Panc1 (cell line): ENCODE data around the gene EDRF1. TPM values are rescaled to one million over a fixed set of nuclear protein-coding genes. Genes with fewer than 3 reads are reported as not detected.

Experiments used
- ATAC-seq: fragments of 200-7000 bp; cut with Tn5 transposase; 2 replicates; pipeline ENCODE4 v1.9.1; 2020; ENCODE audit warnings: mild to moderate bottlenecking, moderate library complexity
- BruUV-seq: library from RNA; stranded (reverse); fragments of 400-500 nt; replicated peaks from 2 replicates; lab custom pipeline; 2021; lab: Mats Ljungman, UMichigan
- CTCF ChIA-PET: fragments of 300-600 bp; sonication (Branson Sonifier 250); formaldehyde crosslinking; loops from one replicate; lab custom pipeline; 2022; ENCODE audit warnings: antibody characterized with exemption; lab: Charles Lee
- POLR2A ChIA-PET: fragments of 300-600 bp; sonication (Branson Sonifier 250); formaldehyde crosslinking; loops from one replicate; lab custom pipeline; 2022; ENCODE audit warnings: antibody characterized with exemption; lab: Charles Lee
- DNase-seq: peaks from one replicate; pipeline ENCODE4 v3.0.0-alpha.2; 2010; ENCODE audit warnings: low read depth, low spot score
- H3K27ac ChIP-seq: 2 replicates; pipeline ENCODE4 v1.5.1; 2011; ENCODE audit warnings: mild to moderate bottlenecking, low read length, inconsistent platforms
- H3K27me3 ChIP-seq: fragments of 200-500 bp; sonication (Bioruptor generic); 2 replicates; pipeline ENCODE4 v1.6.0; 2014; ENCODE audit warnings: low read length, inconsistent platforms; ENCODE audit not compliant: control insufficient read depth, insufficient read depth
- H3K36me3 ChIP-seq: fragments of 200-500 bp; sonication (Bioruptor generic); 2 replicates; pipeline ENCODE4 v1.5.1; 2014; ENCODE audit warnings: inconsistent platforms, mild to moderate bottlenecking, low read length, moderate library complexity; ENCODE audit not compliant: control insufficient read depth, insufficient read depth
- H3K4me1 ChIP-seq: 2 replicates; pipeline ENCODE4 v1.5.1; 2011; ENCODE audit warnings: inconsistent platforms, mild to moderate bottlenecking, low read length, moderate library complexity; ENCODE audit not compliant: control insufficient read depth, insufficient read depth
- H3K4me3 ChIP-seq, 2 experiments: 2 replicates each; pipeline ENCODE4 v1.5.1; 2011 to 2012; ENCODE audit warnings: low read depth in 2 of 2, low read length in 2 of 2, mild to moderate bottlenecking in 2 of 2, inconsistent platforms in 1 of 2, moderate library complexity in 1 of 2
- H3K9me3 ChIP-seq: fragments of 200-500 bp; sonication (Bioruptor generic); 2 replicates; pipeline ENCODE4 v1.5.1; 2014; ENCODE audit warnings: low read depth, mild to moderate bottlenecking, inconsistent platforms, low read length, moderate library complexity; ENCODE audit not compliant: control insufficient read depth, insufficient read depth
- POLR2AphosphoS5 ChIP-seq: IDR thresholded peaks from 2 replicates; pipeline ENCODE4 v1.6.1; 2012; ENCODE audit warnings: mild to moderate bottlenecking, low read depth, low read length, moderate library complexity
- SIN3A ChIP-seq: IDR thresholded peaks from 2 replicates; pipeline ENCODE4 v1.6.1; 2012; ENCODE audit warnings: low read depth, mild to moderate bottlenecking, low read length, moderate library complexity, borderline replicate concordance; ENCODE audit not compliant: insufficient read depth
- TCF7L2 ChIP-seq: IDR thresholded peaks from 2 replicates; pipeline ENCODE4 v1.6.1; 2011; ENCODE audit warnings: mild to moderate bottlenecking, low read depth, low read length, inconsistent platforms
- in situ Hi-C: cut with HindIII; loops from 2 replicates; pipeline ENCODE4 v1.10.0; 2016; ENCODE audit warnings: low sequenced_read_pairs, low pct_unique_long_range_greater_than_20kb
- intact Hi-C: fragments of 100-400 bp; cut with micrococcal nuclease; formaldehyde crosslinking; loops from one replicate; pipeline ENCODE4 v1.10.0; 2022; ENCODE audit not compliant: unreplicated experiment
- total RNA-seq: library from RNA; stranded (reverse); gene quantifications from one replicate; pipeline ENCODE4 v1.2.1, GENCODE V29; 2021; ENCODE audit not compliant: unreplicated experiment
- TF ChIP-seq, protein P1 (sequence below): fragments of 450-650 bp; IDR thresholded peaks from 2 replicates; pipeline ENCODE4 v1.5.1; 2017; ENCODE audit warnings: mild to moderate bottlenecking
- TF ChIP-seq, protein P2 (sequence below), 2 experiments: IDR thresholded peaks; 2 replicates each; pipeline ENCODE4 v1.6.1; 2011 to 2012; ENCODE audit warnings: low read depth in 2 of 2, control low read depth in 1 of 2, low read length in 1 of 2, mild to moderate bottlenecking in 1 of 2, moderate library complexity in 1 of 2; ENCODE audit not compliant: insufficient read depth in 1 of 2

Gene EDRF1
- total RNA-seq, 1 experiment from 2014 or later, result 36.3 TPM

DNA sequence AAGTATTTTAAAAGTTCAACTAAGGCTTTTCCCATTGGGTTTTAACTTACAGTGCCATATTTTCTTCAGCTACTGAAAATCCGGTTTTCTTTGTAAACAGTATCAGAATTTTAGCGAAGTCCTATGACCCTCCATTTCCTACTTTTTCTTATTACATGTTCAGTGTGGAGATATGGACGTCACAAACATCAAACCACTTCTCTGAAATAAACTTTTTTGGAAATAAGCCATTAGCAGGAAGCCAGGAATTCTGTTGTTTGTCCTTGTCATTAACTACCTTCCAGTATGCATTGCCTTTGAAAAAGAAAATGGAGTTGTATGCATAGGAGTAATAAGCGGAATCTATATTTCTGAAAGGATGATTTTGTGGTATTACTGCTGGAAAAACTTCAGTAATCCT, 47.0 kb downstream of the EDRF1 start:
- peaks cover 14% of the 10 kb centered on the region for H3K36me3 ChIP-seq
- ATAC-seq, result no peak
- TF ChIP-seq, protein P1, sequence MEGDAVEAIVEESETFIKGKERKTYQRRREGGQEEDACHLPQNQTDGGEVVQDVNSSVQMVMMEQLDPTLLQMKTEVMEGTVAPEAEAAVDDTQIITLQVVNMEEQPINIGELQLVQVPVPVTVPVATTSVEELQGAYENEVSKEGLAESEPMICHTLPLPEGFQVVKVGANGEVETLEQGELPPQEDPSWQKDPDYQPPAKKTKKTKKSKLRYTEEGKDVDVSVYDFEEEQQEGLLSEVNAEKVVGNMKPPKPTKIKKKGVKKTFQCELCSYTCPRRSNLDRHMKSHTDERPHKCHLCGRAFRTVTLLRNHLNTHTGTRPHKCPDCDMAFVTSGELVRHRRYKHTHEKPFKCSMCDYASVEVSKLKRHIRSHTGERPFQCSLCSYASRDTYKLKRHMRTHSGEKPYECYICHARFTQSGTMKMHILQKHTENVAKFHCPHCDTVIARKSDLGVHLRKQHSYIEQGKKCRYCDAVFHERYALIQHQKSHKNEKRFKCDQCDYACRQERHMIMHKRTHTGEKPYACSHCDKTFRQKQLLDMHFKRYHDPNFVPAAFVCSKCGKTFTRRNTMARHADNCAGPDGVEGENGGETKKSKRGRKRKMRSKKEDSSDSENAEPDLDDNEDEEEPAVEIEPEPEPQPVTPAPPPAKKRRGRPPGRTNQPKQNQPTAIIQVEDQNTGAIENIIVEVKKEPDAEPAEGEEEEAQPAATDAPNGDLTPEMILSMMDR, result no peak
- no peak for TF ChIP-seq SIN3A
- TF ChIP-seq POLR2AphosphoS5, result no peak
- no peak for TF ChIP-seq TCF7L2
- TF ChIP-seq, protein P2, sequence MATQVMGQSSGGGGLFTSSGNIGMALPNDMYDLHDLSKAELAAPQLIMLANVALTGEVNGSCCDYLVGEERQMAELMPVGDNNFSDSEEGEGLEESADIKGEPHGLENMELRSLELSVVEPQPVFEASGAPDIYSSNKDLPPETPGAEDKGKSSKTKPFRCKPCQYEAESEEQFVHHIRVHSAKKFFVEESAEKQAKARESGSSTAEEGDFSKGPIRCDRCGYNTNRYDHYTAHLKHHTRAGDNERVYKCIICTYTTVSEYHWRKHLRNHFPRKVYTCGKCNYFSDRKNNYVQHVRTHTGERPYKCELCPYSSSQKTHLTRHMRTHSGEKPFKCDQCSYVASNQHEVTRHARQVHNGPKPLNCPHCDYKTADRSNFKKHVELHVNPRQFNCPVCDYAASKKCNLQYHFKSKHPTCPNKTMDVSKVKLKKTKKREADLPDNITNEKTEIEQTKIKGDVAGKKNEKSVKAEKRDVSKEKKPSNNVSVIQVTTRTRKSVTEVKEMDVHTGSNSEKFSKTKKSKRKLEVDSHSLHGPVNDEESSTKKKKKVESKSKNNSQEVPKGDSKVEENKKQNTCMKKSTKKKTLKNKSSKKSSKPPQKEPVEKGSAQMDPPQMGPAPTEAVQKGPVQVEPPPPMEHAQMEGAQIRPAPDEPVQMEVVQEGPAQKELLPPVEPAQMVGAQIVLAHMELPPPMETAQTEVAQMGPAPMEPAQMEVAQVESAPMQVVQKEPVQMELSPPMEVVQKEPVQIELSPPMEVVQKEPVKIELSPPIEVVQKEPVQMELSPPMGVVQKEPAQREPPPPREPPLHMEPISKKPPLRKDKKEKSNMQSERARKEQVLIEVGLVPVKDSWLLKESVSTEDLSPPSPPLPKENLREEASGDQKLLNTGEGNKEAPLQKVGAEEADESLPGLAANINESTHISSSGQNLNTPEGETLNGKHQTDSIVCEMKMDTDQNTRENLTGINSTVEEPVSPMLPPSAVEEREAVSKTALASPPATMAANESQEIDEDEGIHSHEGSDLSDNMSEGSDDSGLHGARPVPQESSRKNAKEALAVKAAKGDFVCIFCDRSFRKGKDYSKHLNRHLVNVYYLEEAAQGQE (IDR thresholded peaks at IDR 0.05; ENCODE audit: insufficient read depth in 1 of 2, low read depth in 2 of 2, low read length in 1 of 2), result no peak
- no peaks in the 10 kb centered on the region for H3K9me3 ChIP-seq
- no peaks in the 10 kb centered on the region for H3K27me3 ChIP-seq
- H3K4me1 ChIP-seq, result no peaks in the 10 kb centered on the region
- H3K4me3 ChIP-seq, result no peak overlapping the region
- no peak overlapping the region for H3K27ac ChIP-seq
- no peak for DNase-seq
- ChIA-PET POLR2A (interaction anchor here (0.6 kb wide), 1 partner anchor 46 kb away, joined by 6 read pairs; no protein-coding TSS in a partner anchor), CTCF (no interaction called here)
- in situ Hi-C loops, result no loop called here
- no TSS peak for BruUV-seq
- intact Hi-C loops, result no loop called here

DNA sequence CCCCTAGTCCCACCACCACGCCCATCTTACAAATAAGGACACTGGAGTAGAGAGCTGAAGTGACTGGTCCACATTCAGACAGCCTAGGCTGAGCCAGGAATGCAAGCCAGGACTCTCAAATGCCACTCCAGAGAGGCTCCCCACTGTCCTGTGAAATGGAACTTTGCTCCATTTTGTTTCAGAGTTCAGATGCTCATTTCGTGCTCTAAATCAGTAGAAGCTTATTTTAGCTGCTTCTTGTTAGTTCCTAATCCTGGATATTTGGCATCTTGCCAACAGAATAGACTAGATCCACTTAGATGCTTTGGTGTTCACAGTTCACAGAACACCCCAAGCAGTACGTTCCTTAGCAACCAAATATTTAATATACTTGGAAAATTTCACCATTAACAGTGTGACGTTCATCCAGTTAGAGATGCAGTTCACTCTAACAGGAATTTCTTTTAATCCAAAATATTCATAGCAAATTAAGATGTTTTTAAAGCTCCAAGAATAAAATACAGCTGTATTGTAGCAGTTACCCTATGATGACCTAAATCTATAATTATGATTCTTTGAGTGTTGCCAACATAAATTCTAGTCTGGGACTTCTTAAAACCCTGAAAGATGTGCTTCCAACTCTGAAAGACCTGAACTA, 48.8 kb downstream of the EDRF1 start:
- intact Hi-C loops (no loop called here), in situ Hi-C loops (no loop called here)
- Histone ChIP-seq H3K9me3 (no peaks in the 10 kb centered on the region), H3K27ac (no peak overlapping the region), H3K36me3 (peaks cover 9% of the 10 kb centered on the region), H3K4me1 (no peaks in the 10 kb centered on the region), H3K4me3 (no peak overlapping the region), H3K27me3 (no peaks in the 10 kb centered on the region)
- no peak for ATAC-seq
- TF ChIP-seq, protein P2 (IDR thresholded peaks at IDR 0.05; ENCODE audit: insufficient read depth in 1 of 2, low read depth in 2 of 2, low read length in 1 of 2), result no peak
- TF ChIP-seq POLR2AphosphoS5 (no peak), SIN3A (no peak), TCF7L2 (no peak)
- TF ChIP-seq, protein P1, result no peak
- no TSS peak for BruUV-seq
- CTCF ChIA-PET, result no interaction called here
- DNase-seq, result no peak
- POLR2A ChIA-PET, result no interaction called here
